SK-N-SH treated with all-trans-retinoic acid at 6 μM for 48 hours (cell line): Measurements from ENCODE around the gene NFIA.

Experiments
- ATAC-seq: fragments of 200-7000 bp; cut with Tn5 transposase; 3 replicates; pipeline ENCODE4 v1.9.1; 2020; ENCODE audit warnings: mild to moderate bottlenecking, moderate library complexity
- ARNTL ChIP-seq: fragments of 450-650 bp; formaldehyde crosslinking; IDR thresholded peaks from 2 replicates; pipeline ENCODE4 v1.5.0; 2020; ENCODE audit warnings: low read depth, mild to moderate bottlenecking, moderate library complexity, borderline replicate concordance
- BACH2 ChIP-seq: fragments of 250-450 bp; sonication (Bioruptor Pico); IDR thresholded peaks from 2 replicates; pipeline ENCODE4 v1.9.0; 2021; ENCODE audit warnings: mild to moderate bottlenecking, borderline replicate concordance
- CSDC2 ChIP-seq: fragments of 250-450 bp; sonication (Bioruptor Pico); IDR thresholded peaks from 2 replicates; pipeline ENCODE4 v1.5.0; 2020; ENCODE audit warnings: mild to moderate bottlenecking, moderate library complexity
- ESRRG ChIP-seq: fragments of 250-450 bp; sonication (Bioruptor Pico); IDR thresholded peaks from 2 replicates; pipeline ENCODE4 v1.6.1; 2021; ENCODE audit warnings: mild to moderate bottlenecking
- GLIS3 ChIP-seq: fragments of 250-450 bp; sonication (Bioruptor Pico); IDR thresholded peaks from 2 replicates; pipeline ENCODE4 v1.5.0; 2020; ENCODE audit warnings: mild to moderate bottlenecking, moderate library complexity
- ISL1 ChIP-seq: fragments of 250-450 bp; sonication (Bioruptor Pico); IDR thresholded peaks from 2 replicates; pipeline ENCODE4 v2.1.2; 2022; ENCODE audit warnings: mild to moderate bottlenecking, moderate library complexity
- OSR1 ChIP-seq: fragments of 250-450 bp; sonication (Bioruptor Pico); IDR thresholded peaks from 2 replicates; pipeline ENCODE4 v1.8.0; 2022; ENCODE audit warnings: moderate library complexity, mild to moderate bottlenecking, inconsistent platforms
- POU6F1 ChIP-seq: fragments of 250-450 bp; sonication (Bioruptor Pico); IDR thresholded peaks from 2 replicates; pipeline ENCODE4 v1.8.0; 2021; ENCODE audit warnings: low read depth, mild to moderate bottlenecking, moderate library complexity, borderline replicate concordance
- PPARA ChIP-seq: fragments of 250-450 bp; sonication (Bioruptor Pico); IDR thresholded peaks from 2 replicates; pipeline ENCODE4 v1.5.0; 2020; ENCODE audit warnings: mild to moderate bottlenecking, borderline replicate concordance
- RARB ChIP-seq: fragments of 250-450 bp; sonication (Bioruptor Pico); IDR thresholded peaks from 2 replicates; pipeline ENCODE4 v1.8.0; 2021; ENCODE audit warnings: mild to moderate bottlenecking, moderate library complexity
- SNAI2 ChIP-seq: fragments of 250-450 bp; sonication (Bioruptor Pico); IDR thresholded peaks from 2 replicates; pipeline ENCODE4 v1.5.0; 2020; ENCODE audit warnings: mild to moderate bottlenecking, moderate library complexity
- TCF4 ChIP-seq: fragments of 250-450 bp; sonication (Bioruptor Pico); IDR thresholded peaks from 2 replicates; pipeline ENCODE4 v1.8.0; 2021; ENCODE audit warnings: mild to moderate bottlenecking, moderate library complexity, borderline replicate concordance
- TOX ChIP-seq: fragments of 250-450 bp; sonication (Bioruptor Pico); IDR thresholded peaks from 2 replicates; pipeline ENCODE4 v1.8.0; 2021; ENCODE audit warnings: mild to moderate bottlenecking, moderate library complexity, borderline replicate concordance
- ZC3H10 ChIP-seq: fragments of 250-450 bp; sonication (Bioruptor Pico); IDR thresholded peaks from 2 replicates; pipeline ENCODE4 v1.5.1; 2021; ENCODE audit warnings: mild to moderate bottlenecking, moderate library complexity
- ZFP3 ChIP-seq: fragments of 250-450 bp; sonication (Bioruptor Pico); IDR thresholded peaks from 2 replicates; pipeline ENCODE4 v1.5.0; 2020; ENCODE audit warnings: mild to moderate bottlenecking, moderate library complexity
- ZNF70 ChIP-seq: fragments of 450-650 bp; formaldehyde crosslinking; IDR thresholded peaks from 2 replicates; pipeline ENCODE4 v1.5.0; 2020; ENCODE audit warnings: mild to moderate bottlenecking, moderate library complexity
- ZNF8 ChIP-seq: fragments of 450-650 bp; formaldehyde crosslinking; IDR thresholded peaks from 2 replicates; pipeline ENCODE4 v1.5.0; 2020; ENCODE audit warnings: mild to moderate bottlenecking, moderate library complexity
- TF ChIP-seq, protein P1 (sequence below): fragments of 250-450 bp; sonication (Bioruptor Pico); IDR thresholded peaks from 2 replicates; pipeline ENCODE4 v1.5.1; 2021; ENCODE audit warnings: mild to moderate bottlenecking, moderate library complexity
- TF ChIP-seq, protein P2 (sequence below): fragments of 250-450 bp; sonication (Bioruptor Pico); IDR thresholded peaks from 2 replicates; pipeline ENCODE4 v1.5.1; 2020; ENCODE audit warnings: low read depth, mild to moderate bottlenecking, moderate library complexity
- TF ChIP-seq, protein P3 (sequence below): fragments of 250-450 bp; sonication (Bioruptor Pico); IDR thresholded peaks from 2 replicates; pipeline ENCODE4 v1.8.0; 2020; ENCODE audit warnings: mild to moderate bottlenecking, moderate library complexity, borderline replicate concordance

The NFIA gene

DNA sequence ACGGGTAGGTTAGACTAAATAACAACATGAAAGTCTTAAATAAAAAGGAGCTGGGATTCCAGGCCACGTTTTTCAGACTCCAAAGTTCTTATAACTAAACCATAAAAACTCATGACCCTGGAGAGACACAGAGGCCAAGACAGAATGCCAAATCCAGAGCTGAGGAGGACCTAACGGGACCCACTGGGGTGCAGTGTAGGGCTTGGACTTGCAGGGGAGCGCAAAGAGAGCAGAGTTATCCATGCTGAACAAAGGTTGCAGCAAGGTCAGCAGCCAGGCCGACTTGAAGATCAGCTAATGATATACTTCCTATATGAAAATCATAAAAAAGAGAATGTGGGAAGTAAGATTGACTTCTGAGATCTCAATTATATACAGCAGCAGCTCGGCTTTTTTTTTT is 405.4 kb downstream of the NFIA start:
- ATAC-seq: no peak
- TF ChIP-seq ZC3H10 (CRISPR knock-in tag) (no peak), BACH2 (CRISPR knock-in tag) (no peak), ARNTL (CRISPR knock-in tag) (no peak), RARB (CRISPR knock-in tag) (no peak), ZNF70 (CRISPR knock-in tag) (no peak), POU6F1 (no peak), PPARA (CRISPR knock-in tag) (no peak), ISL1 (CRISPR knock-in tag) (no peak), OSR1 (CRISPR knock-in tag) (no peak), GLIS3 (CRISPR knock-in tag) (no peak), CSDC2 (CRISPR knock-in tag) (no peak), TOX (no peak), ZFP3 (CRISPR knock-in tag) (no peak)
- TF ChIP-seq, protein P1, sequence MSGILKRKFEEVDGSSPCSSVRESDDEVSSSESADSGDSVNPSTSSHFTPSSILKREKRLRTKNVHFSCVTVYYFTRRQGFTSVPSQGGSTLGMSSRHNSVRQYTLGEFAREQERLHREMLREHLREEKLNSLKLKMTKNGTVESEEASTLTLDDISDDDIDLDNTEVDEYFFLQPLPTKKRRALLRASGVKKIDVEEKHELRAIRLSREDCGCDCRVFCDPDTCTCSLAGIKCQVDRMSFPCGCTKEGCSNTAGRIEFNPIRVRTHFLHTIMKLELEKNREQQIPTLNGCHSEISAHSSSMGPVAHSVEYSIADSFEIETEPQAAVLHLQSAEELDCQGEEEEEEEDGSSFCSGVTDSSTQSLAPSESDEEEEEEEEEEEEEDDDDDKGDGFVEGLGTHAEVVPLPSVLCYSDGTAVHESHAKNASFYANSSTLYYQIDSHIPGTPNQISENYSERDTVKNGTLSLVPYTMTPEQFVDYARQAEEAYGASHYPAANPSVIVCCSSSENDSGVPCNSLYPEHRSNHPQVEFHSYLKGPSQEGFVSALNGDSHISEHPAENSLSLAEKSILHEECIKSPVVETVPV (CRISPR knock-in tag): no peak
- TF ChIP-seq, protein P2, sequence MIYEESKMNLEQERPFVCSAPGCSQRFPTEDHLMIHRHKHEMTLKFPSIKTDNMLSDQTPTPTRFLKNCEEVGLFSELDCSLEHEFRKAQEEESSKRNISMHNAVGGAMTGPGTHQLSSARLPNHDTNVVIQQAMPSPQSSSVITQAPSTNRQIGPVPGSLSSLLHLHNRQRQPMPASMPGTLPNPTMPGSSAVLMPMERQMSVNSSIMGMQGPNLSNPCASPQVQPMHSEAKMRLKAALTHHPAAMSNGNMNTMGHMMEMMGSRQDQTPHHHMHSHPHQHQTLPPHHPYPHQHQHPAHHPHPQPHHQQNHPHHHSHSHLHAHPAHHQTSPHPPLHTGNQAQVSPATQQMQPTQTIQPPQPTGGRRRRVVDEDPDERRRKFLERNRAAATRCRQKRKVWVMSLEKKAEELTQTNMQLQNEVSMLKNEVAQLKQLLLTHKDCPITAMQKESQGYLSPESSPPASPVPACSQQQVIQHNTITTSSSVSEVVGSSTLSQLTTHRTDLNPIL (CRISPR knock-in tag): no peak
- TF ChIP-seq, protein P3, sequence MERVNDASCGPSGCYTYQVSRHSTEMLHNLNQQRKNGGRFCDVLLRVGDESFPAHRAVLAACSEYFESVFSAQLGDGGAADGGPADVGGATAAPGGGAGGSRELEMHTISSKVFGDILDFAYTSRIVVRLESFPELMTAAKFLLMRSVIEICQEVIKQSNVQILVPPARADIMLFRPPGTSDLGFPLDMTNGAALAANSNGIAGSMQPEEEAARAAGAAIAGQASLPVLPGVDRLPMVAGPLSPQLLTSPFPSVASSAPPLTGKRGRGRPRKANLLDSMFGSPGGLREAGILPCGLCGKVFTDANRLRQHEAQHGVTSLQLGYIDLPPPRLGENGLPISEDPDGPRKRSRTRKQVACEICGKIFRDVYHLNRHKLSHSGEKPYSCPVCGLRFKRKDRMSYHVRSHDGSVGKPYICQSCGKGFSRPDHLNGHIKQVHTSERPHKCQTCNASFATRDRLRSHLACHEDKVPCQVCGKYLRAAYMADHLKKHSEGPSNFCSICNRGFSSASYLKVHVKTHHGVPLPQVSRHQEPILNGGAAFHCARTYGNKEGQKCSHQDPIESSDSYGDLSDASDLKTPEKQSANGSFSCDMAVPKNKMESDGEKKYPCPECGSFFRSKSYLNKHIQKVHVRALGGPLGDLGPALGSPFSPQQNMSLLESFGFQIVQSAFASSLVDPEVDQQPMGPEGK (CRISPR knock-in tag): no peak

- no peak for ATAC-seq
- TF ChIP-seq TCF4: no peak
- TF ChIP-seq TOX: no peak
- TF ChIP-seq ISL1 (CRISPR knock-in tag): no peak
- TF ChIP-seq BACH2 (CRISPR knock-in tag): no peak
- TF ChIP-seq ESRRG (CRISPR knock-in tag): no peak
- no peak for TF ChIP-seq PPARA (CRISPR knock-in tag)
- TF ChIP-seq ZNF8 (CRISPR knock-in tag): no peak
- TF ChIP-seq ZFP3 (CRISPR knock-in tag): no peak
- TF ChIP-seq ZC3H10 (CRISPR knock-in tag): no peak
- no peak for TF ChIP-seq POU6F1
- TF ChIP-seq OSR1 (CRISPR knock-in tag): no peak
- no peak for TF ChIP-seq ARNTL (CRISPR knock-in tag)
- TF ChIP-seq SNAI2 (CRISPR knock-in tag): no peak
- TF ChIP-seq, protein P3 (CRISPR knock-in tag): no peak
- TF ChIP-seq, protein P1 (CRISPR knock-in tag): no peak
These were observed 408.6 kb downstream of the NFIA start for GRCh38 chr1:61490924-61491323.
